ENCODE measurements around the gene INPP5A. TPM values are rescaled to one million over a fixed set of nuclear protein-coding genes. Genes with fewer than 3 reads are reported as not detected.

Gene INPP5A
- total RNA-seq, 1 donor from 2014 or later: 14.2 TPM

GRCh38 chr10:132722394-132723329, 185.1 kb downstream of the INPP5A start:
- Histone ChIP-seq H4K20me1 (ENCODE audit: low read depth) (peaks cover 3% of the 10 kb centered on the region), H3K27ac (no peak overlapping the region), H3K9me3 (ENCODE audit: low read depth) (no peaks in the 10 kb centered on the region), H3K4me1 (no peaks in the 10 kb centered on the region), H3K36me3 (no peaks in the 10 kb centered on the region), H3K4me3 (no peak overlapping the region), H3K4me2 (no peak overlapping the region), H3K79me2 (ENCODE audit: low read depth) (no peaks in the 10 kb centered on the region), H3K27me3 (peaks cover 8% of the 10 kb centered on the region), H3K9ac (no peak overlapping the region), H3F3A (ENCODE audit: low read depth) (no peaks in the 10 kb centered on the region), H2AFZ (replicated peaks) (no peak overlapping the region)
- Mint-ChIP-seq H3K27ac (peak overlapping the region; percentile 65), H3K27me3 (ENCODE audit: insufficient read depth, low read depth) (peaks cover 7% of the 10 kb centered on the region), H3K4me3 (peak overlapping the region; percentile 41), H3K36me3 (peaks cover 13% of the 10 kb centered on the region), H3K4me1 (peaks cover 20% of the 10 kb centered on the region), H3K9me3 (peaks cover 3% of the 10 kb centered on the region)
- peak; percentile 66 for DNase-seq (ENCODE audit: low spot score)
- TF ChIP-seq EZH2phosphoT487 (IDR thresholded peaks at IDR 0.05): no peak
- no peak for TF ChIP-seq EZH2 (IDR thresholded peaks at IDR 0.05)
- TF ChIP-seq CTCF (IDR thresholded peaks at IDR 0.05): no peak

GRCh38 chr10:132723330-132723970, 185.9 kb downstream of the INPP5A start:
- no peak overlapping the region for H3K27ac ChIP-seq

DNA sequence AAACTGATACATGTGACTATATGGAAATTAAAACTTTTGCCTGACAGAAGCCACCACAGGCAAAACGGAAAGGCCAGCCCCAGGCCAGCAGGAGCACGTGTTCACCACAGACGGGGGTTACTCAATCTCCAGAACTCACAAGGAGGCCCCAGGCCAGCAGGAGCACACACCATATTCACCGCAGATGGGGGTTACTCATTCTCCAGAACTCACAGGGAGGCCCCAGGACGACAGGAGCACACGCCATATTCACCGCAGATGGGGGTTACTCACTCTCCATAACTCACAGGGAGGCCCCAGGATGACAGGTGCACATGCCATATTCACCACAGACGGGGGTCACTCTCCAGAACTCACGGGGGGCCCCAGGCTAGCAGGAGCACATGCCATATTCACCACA, 186.9 kb downstream of the INPP5A start:
- Histone ChIP-seq H3K4me2 (no peak overlapping the region), H3K4me1 (no peaks in the 10 kb centered on the region), H3K9ac (no peak overlapping the region), H4K20me1 (ENCODE audit: low read depth) (peaks cover 12% of the 10 kb centered on the region), H3F3A (ENCODE audit: low read depth) (no peaks in the 10 kb centered on the region), H3K27ac (no peak overlapping the region), H3K4me3 (no peak overlapping the region), H3K9me3 (ENCODE audit: low read depth) (no peaks in the 10 kb centered on the region), H3K79me2 (ENCODE audit: low read depth) (no peaks in the 10 kb centered on the region), H3K27me3 (peaks cover 8% of the 10 kb centered on the region), H2AFZ (replicated peaks) (no peak overlapping the region), H3K36me3 (no peaks in the 10 kb centered on the region)
- H3K4me3 Mint-ChIP-seq: no peak overlapping the region
- TF ChIP-seq CTCF (IDR thresholded peaks at IDR 0.05) (no peak), EZH2 (IDR thresholded peaks at IDR 0.05) (no peak), EZH2phosphoT487 (IDR thresholded peaks at IDR 0.05) (no peak)
- H3K4me1 Mint-ChIP-seq: peaks cover 20% of the 10 kb centered on the region
- H3K36me3 Mint-ChIP-seq: peaks cover 16% of the 10 kb centered on the region
- no peak for DNase-seq (ENCODE audit: low spot score)
- peaks cover 7% of the 10 kb centered on the region for H3K27me3 Mint-ChIP-seq (ENCODE audit: insufficient read depth, low read depth)
- H3K27ac Mint-ChIP-seq: no peak overlapping the region
- H3K9me3 Mint-ChIP-seq: peaks cover 3% of the 10 kb centered on the region

More at GRCh38 chr10:132723330-132723970, 185.9 kb downstream of the INPP5A start:
- Histone ChIP-seq H3K4me3 (no peak overlapping the region), H3K27me3 (peaks cover 8% of the 10 kb centered on the region), H3K4me1 (no peaks in the 10 kb centered on the region), H3K9me3 (ENCODE audit: low read depth) (no peaks in the 10 kb centered on the region), H3K79me2 (ENCODE audit: low read depth) (no peaks in the 10 kb centered on the region), H2AFZ (replicated peaks) (no peak overlapping the region), H3F3A (ENCODE audit: low read depth) (no peaks in the 10 kb centered on the region), H4K20me1 (ENCODE audit: low read depth) (peaks cover 6% of the 10 kb centered on the region), H3K36me3 (no peaks in the 10 kb centered on the region), H3K4me2 (no peak overlapping the region), H3K9ac (no peak overlapping the region)
- no peak overlapping the region for H3K27ac Mint-ChIP-seq
- H3K4me1 Mint-ChIP-seq: peaks cover 20% of the 10 kb centered on the region
- peaks cover 16% of the 10 kb centered on the region for H3K36me3 Mint-ChIP-seq
- no peak for DNase-seq (ENCODE audit: low spot score)
- TF ChIP-seq EZH2phosphoT487 (IDR thresholded peaks at IDR 0.05): no peak
- peaks cover 3% of the 10 kb centered on the region for H3K9me3 Mint-ChIP-seq
- H3K27me3 Mint-ChIP-seq (ENCODE audit: insufficient read depth, low read depth): peaks cover 7% of the 10 kb centered on the region
- no peak overlapping the region for H3K4me3 Mint-ChIP-seq
